Measurements from ENCODE around the gene MGARP. TPM values are rescaled to one million over a fixed set of nuclear protein-coding genes. Genes with fewer than 3 reads are reported as not detected.

Gene MGARP
- total and polyA plus RNA-seq, 9 of the 15 experiments (the other 6 are each of a cell fraction or from before 2014, with no cell fraction given): 0.11 to 0.45 (median 0.23) TPM; not detected in 4

GRCh38 chr4:139297001-139297410 lies 17.0 kb upstream of the MGARP start (continued):
- TF ChIP-seq FOXP4 (CRISPR knock-in tag; IDR thresholded peaks at IDR 0.05; ENCODE audit: borderline replicate concordance) (no peak), ZKSCAN1 (IDR thresholded peaks at IDR 0.05; ENCODE audit: low read depth, low read length) (no peak), TRIM28 (IDR thresholded peaks at IDR 0.05) (peak; percentile 58; the same call in 1 of the 2 replicates), MAFG (tag; conservative IDR thresholded peaks at IDR 0.05) (peak; percentile 93), E2F6 (IDR thresholded peaks at IDR 0.05; ENCODE audit: borderline replicate concordance in 1 of 2, extremely low read depth in 1 of 2, insufficient read depth in 1 of 2, insufficient read length in 1 of 2, low read depth in 1 of 2, low read length in 1 of 2, poor library complexity in 1 of 2, severe bottlenecking in 1 of 2) (no peak), HCFC1 (IDR thresholded peaks at IDR 0.05; ENCODE audit: low read depth, low read length) (no peak), ZNF316 (IDR thresholded peaks at IDR 0.05) (peak; percentile 98), SMARCA4 (IDR thresholded peaks at IDR 0.05) (peak; percentile 10; the same call in 1 of the 2 replicates), ZNF318 (IDR thresholded peaks at IDR 0.05; ENCODE audit: borderline replicate concordance in 1 of 2, low read depth in 1 of 2) (0 out of 4 replicates have a peak, but pooled peaks of 1 of the 2 experiments have one; percentile 26), MYC (IDR thresholded peaks at IDR 0.05; ENCODE audit: low read depth, low read length) (0 out of 2 replicates have a peak, but pooled peaks have one; percentile 38), MYC (CRISPR knock-in tag; IDR thresholded peaks at IDR 0.05; ENCODE audit: borderline replicate concordance, low read depth) (no peak), POLR2A (conservative IDR thresholded peaks at IDR 0.05) (no peak), NBN (IDR thresholded peaks at IDR 0.05; ENCODE audit: low read depth) (0 out of 2 replicates have a peak, but pooled peaks have one; percentile 26), RCOR1 (IDR thresholded peaks at IDR 0.05; ENCODE audit: borderline replicate concordance in 1 of 2, low read depth in 2 of 2, low read length in 2 of 2) (peak in 1 of 2 experiments; percentile 30; a peak in 1 of 4 replicates), MAFK (IDR thresholded peaks at IDR 0.05; ENCODE audit: low read length) (peak; percentile 92), ZBTB26 (CRISPR knock-in tag; IDR thresholded peaks at IDR 0.05) (no peak), EHMT2 (IDR thresholded peaks at IDR 0.05) (0 out of 2 replicates have a peak, but pooled peaks have one; percentile 55)

Data from K562 (cell line).